IMR-90 (cell line): ENCODE results near the gene ACAD10. TPM values are rescaled to one million over a fixed set of nuclear protein-coding genes. Genes with fewer than 3 reads are reported as not detected.

Experiments used
- ATAC-seq: fragments of 200-7000 bp; cut with Tn5 transposase; 2 replicates; pipeline ENCODE4 v1.9.1; 2020; ENCODE audit warnings: low read depth, mild to moderate bottlenecking, moderate library complexity
- BruUV-seq: library from RNA; stranded (reverse); fragments of 400-500 nt; replicated peaks from 2 replicates; lab custom pipeline; 2021; lab: Mats Ljungman, UMichigan
- CTCF ChIA-PET: fragments of 300-600 bp; formaldehyde crosslinking; extraction: SDS; loops from one replicate; lab custom pipeline; 2021; ENCODE audit warnings: antibody characterized with exemption; lab: Yijun Ruan, JAX
- POLR2A ChIA-PET: fragments of 300-600 bp; sonication (Branson Sonifier 250); formaldehyde crosslinking; loops from one replicate; lab custom pipeline; 2022; ENCODE audit warnings: antibody characterized with exemption; ENCODE audit not compliant: unreplicated experiment; lab: Charles Lee
- DNase-seq: peaks from one replicate; pipeline ENCODE4 v3.0.0; 2013
- H2AFZ ChIP-seq: replicated peaks from 2 replicates; pipeline ENCODE3; 2013; ENCODE audit warnings: low read length, mild to moderate bottlenecking; ENCODE audit not compliant: poor library complexity
- H2AK5ac ChIP-seq: 2 replicates; pipeline ENCODE4 v1.6.1; 2013; ENCODE audit warnings: low read depth, low read length, inconsistent platforms
- H2AK9ac ChIP-seq: replicated peaks from 2 replicates; pipeline ENCODE3; 2013; ENCODE audit warnings: mild to moderate bottlenecking, low read depth, low read length, moderate library complexity; ENCODE audit not compliant: poor library complexity
- H2BK120ac ChIP-seq: 2 replicates; pipeline ENCODE4 v1.6.1; 2013; ENCODE audit warnings: low read depth, low read length, inconsistent platforms
- H2BK15ac ChIP-seq: 3 replicates; pipeline ENCODE4 v1.6.1; 2013; ENCODE audit warnings: low read depth, low read length, inconsistent platforms
- H2BK20ac ChIP-seq: 2 replicates; pipeline ENCODE4 v1.6.1; 2013; ENCODE audit warnings: low read depth, mild to moderate bottlenecking, inconsistent platforms, low read length, moderate library complexity
- H2BK5ac ChIP-seq: 2 replicates; pipeline ENCODE4 v1.6.1; 2013; ENCODE audit warnings: mild to moderate bottlenecking, low read depth, low read length, inconsistent platforms; ENCODE audit not compliant: poor library complexity, severe bottlenecking
- H3K14ac ChIP-seq: replicated peaks from 2 replicates; pipeline ENCODE4 v1.6.1; 2013; ENCODE audit warnings: low read depth, low read length, inconsistent platforms
- H3K18ac ChIP-seq: 2 replicates; pipeline ENCODE4 v1.6.1; 2013; ENCODE audit warnings: low read depth, low read length, control low read depth
- H3K23ac ChIP-seq: 2 replicates; pipeline ENCODE4 v1.6.1; 2013; ENCODE audit warnings: low read depth, low read length, inconsistent platforms
- H3K27ac ChIP-seq: 2 replicates; pipeline ENCODE4 v1.5.1; 2013; ENCODE audit warnings: mild to moderate bottlenecking, control low read depth, low read length; ENCODE audit not compliant: insufficient read depth
- H3K27me3 ChIP-seq: 2 replicates; pipeline ENCODE4 v1.6.1; 2013; ENCODE audit warnings: low read length; ENCODE audit not compliant: control insufficient read depth, insufficient read depth
- H3K36me3 ChIP-seq: 2 replicates; pipeline ENCODE4 v1.6.1; 2013; ENCODE audit warnings: low read length, mixed read lengths; ENCODE audit not compliant: control insufficient read depth, insufficient read depth
- H3K4ac ChIP-seq: 2 replicates; pipeline ENCODE4 v1.6.1; 2013; ENCODE audit warnings: low read depth, low read length, inconsistent platforms
- H3K4me1 ChIP-seq: 2 replicates; pipeline ENCODE4 v1.6.1; 2013; ENCODE audit warnings: low read length, mixed read lengths; ENCODE audit not compliant: control insufficient read depth, insufficient read depth
- H3K4me2 ChIP-seq: 2 replicates; pipeline ENCODE4 v1.6.1; 2013; ENCODE audit warnings: low read depth, mild to moderate bottlenecking, control low read depth, low read length, moderate library complexity
- H3K4me3 ChIP-seq: 2 replicates; pipeline ENCODE4 v1.5.1; 2013; ENCODE audit warnings: low read depth, mild to moderate bottlenecking, control low read depth, low read length, moderate library complexity; ENCODE audit not compliant: insufficient read depth
- H3K56ac ChIP-seq: 2 replicates; pipeline ENCODE4 v1.6.1; 2013; ENCODE audit warnings: low read length, inconsistent platforms; ENCODE audit not compliant: insufficient read depth; ENCODE audit errors: extremely low read depth
- H3K79me1 ChIP-seq, 2 experiments: 2 replicates each; pipeline ENCODE4 v1.6.1; 2013; ENCODE audit warnings: low read length in 2 of 2, inconsistent platforms in 1 of 2, low read depth in 1 of 2
- H3K9ac ChIP-seq: 2 replicates; pipeline ENCODE4 v1.6.1; 2013; ENCODE audit warnings: low read depth, low read length, control low read depth
- H3K9me1 ChIP-seq: 2 replicates; pipeline ENCODE4 v1.6.1; 2013; ENCODE audit warnings: low read length, inconsistent platforms; ENCODE audit not compliant: insufficient read depth
- H3K9me3 ChIP-seq: 2 replicates; pipeline ENCODE4 v1.6.1; 2013; ENCODE audit warnings: low read length; ENCODE audit not compliant: control insufficient read depth, insufficient read depth
- H4K20me1 ChIP-seq: 2 replicates; pipeline ENCODE4 v1.6.1; 2013; ENCODE audit warnings: low read length, inconsistent platforms; ENCODE audit not compliant: insufficient read depth
- H4K5ac ChIP-seq: 2 replicates; pipeline ENCODE4 v1.6.1; 2013; ENCODE audit warnings: mild to moderate bottlenecking, low read depth, low read length, control low read depth
- H4K8ac ChIP-seq, 2 experiments: 2 replicates each; pipeline ENCODE4 v1.6.1; 2013; ENCODE audit warnings: low read depth in 2 of 2, low read length in 2 of 2, control low read depth in 1 of 2, inconsistent platforms in 1 of 2
- H4K91ac ChIP-seq: 2 replicates; pipeline ENCODE4 v1.6.1; 2013; ENCODE audit warnings: low read depth, low read length, inconsistent platforms; ENCODE audit not compliant: insufficient read depth
- BHLHE40 ChIP-seq: fragments of 150-350 bp; IDR thresholded peaks from 2 replicates; pipeline ENCODE4 v1.6.1; 2016; ENCODE audit warnings: mild to moderate bottlenecking, low read depth, low read length
- CEBPB ChIP-seq: IDR thresholded peaks from 2 replicates; pipeline ENCODE4 v1.6.1; 2012; ENCODE audit warnings: low read depth, low read length, improper control_type of control experiment
- MAZ ChIP-seq: IDR thresholded peaks from 2 replicates; pipeline ENCODE4 v1.6.1; 2012; ENCODE audit warnings: low read depth, mild to moderate bottlenecking, low read length, improper control_type of control experiment, moderate library complexity, borderline replicate concordance
- POLR2A ChIP-seq: IDR thresholded peaks from 2 replicates; pipeline ENCODE4 v1.6.1; 2012; ENCODE audit warnings: mild to moderate bottlenecking, low read depth, low read length
- SMC3 ChIP-seq: fragments of 150-350 bp; IDR thresholded peaks from 2 replicates; pipeline ENCODE4 v1.6.1; 2016; ENCODE audit warnings: low read depth, mild to moderate bottlenecking, antibody characterized with exemption, low read length, moderate library complexity
- WGBS, 2 experiments: methylation state at CpG; one replicate each; pipeline versions ENCODE4 v1.1.5 to v1.1.7; 2013; ENCODE audit warnings: missing lambda C conversion rate in 2 of 2; ENCODE audit not compliant: insufficient read length in 1 of 2; ENCODE audit errors: extremely low coverage in 2 of 2; 5-methylcytosine and 5-hydroxymethylcytosine counted together
- dilution Hi-C: fragments of 300-500 bp; cut with HindIII; formaldehyde crosslinking; loops from one replicate; pipeline ENCODE4 v1.14.3; 2018; ENCODE audit warnings: low sequenced_read_pairs; ENCODE audit not compliant: unreplicated experiment
- in situ Hi-C: fragments of 300-500 bp; cut with MboI; formaldehyde crosslinking; loops from 3 replicates; pipeline ENCODE4 v1.14.3; 2019; ENCODE audit warnings: low sequenced_read_pairs, inconsistent platforms, mixed read lengths
- intact Hi-C: fragments of 100-400 bp; cut with micrococcal nuclease; formaldehyde crosslinking; loops from 2 replicates; pipeline ENCODE4 v1.10.0; 2022
- polyA plus RNA-seq, 3 experiments: library from polyadenylated mRNA; depleted of rRNA; stranded (reverse); fragments of >200 nt; gene quantifications; 2 replicates each; pipeline ENCODE4 v1.2.3, GENCODE V29; 2012; ENCODE audit warnings: low replicate concordance in 1 of 3
- total RNA-seq: library from RNA; depleted of rRNA; stranded (reverse); fragments of >200 nt; gene quantifications from 2 replicates; pipeline ENCODE4 v1.2.3, GENCODE V29; 2012
- TF ChIP-seq, protein P1 (sequence below): fragments of 150-350 bp; IDR thresholded peaks from 2 replicates; pipeline ENCODE4 v1.6.1; 2017; ENCODE audit warnings: mild to moderate bottlenecking, antibody characterized with exemption, low read length, low read depth
- TF ChIP-seq, protein P2 (sequence below): conservative IDR thresholded peaks from 2 replicates; pipeline ENCODE4 v1.5.1; 2012; ENCODE audit warnings: mild to moderate bottlenecking, low read depth, low read length, improper control_type of control experiment
- TF ChIP-seq, protein P3 (sequence below): fragments of 150-350 bp; IDR thresholded peaks from 2 replicates; pipeline ENCODE4 v1.6.1; 2016; ENCODE audit warnings: low read depth, mild to moderate bottlenecking, low read length, moderate library complexity, borderline replicate concordance

ACAD10 gene
- total and polyA plus RNA-seq, 2 of the 4 experiments (the other 2 are of a cell fraction): 12.4 to 21.0 TPM

DNA sequence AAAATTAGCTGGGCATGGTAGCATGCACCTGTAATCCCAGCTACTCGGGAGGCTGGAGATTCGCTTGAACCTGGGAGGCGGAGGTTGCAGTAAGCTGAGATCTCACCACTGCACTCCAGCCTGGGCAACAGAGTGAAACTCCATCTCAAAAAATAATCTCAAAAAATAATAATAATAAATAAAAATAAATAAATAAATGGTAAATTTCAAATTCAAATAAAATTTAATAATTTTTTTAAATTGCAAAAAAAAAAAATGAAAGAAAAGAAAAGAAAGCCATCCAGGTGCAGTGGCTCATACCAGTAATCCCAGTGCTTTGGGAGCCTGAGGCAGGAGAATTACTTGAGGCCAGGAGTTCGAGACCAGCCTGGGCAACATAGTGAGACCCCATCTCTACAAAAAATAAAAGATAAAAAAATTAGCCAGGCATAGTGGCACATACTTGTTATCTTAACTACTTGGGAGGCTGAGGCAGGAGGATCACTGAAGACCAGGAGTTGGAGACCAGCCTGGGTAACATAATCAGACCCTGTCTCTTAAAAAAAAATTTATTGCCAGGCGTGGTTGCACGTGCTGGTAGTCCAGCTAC lies 117.3 kb downstream of the ACAD10 start:
- 100% methylated on average over 2 of the region's 6 CpGs; no CpG with 5 or more reads in 1 of the 2 experiments for WGBS, 2 experiments
- H2BK20ac ChIP-seq: no peak overlapping the region
- no peak overlapping the region for H4K8ac ChIP-seq
- no peak overlapping the region for H2BK5ac ChIP-seq
- no peak overlapping the region for H3K18ac ChIP-seq
- ChIA-PET POLR2A (no interaction called here), CTCF (no interaction called here)
- no peak overlapping the region for H3K9ac ChIP-seq
- no peak overlapping the region for H3K4me3 ChIP-seq
- no peak overlapping the region for H3K27ac ChIP-seq
- H3K4me1 ChIP-seq: no peaks in the 10 kb centered on the region
- ATAC-seq (no peak), DNase-seq (no peak)
- no TSS peak for BruUV-seq
- H4K5ac ChIP-seq: no peak overlapping the region
- no peak overlapping the region for H3K4me2 ChIP-seq
- H4K91ac ChIP-seq: no peak overlapping the region
- no peak overlapping the region for H2AK5ac ChIP-seq
- H3K79me1 ChIP-seq: no peaks in the 10 kb centered on the region
- no peaks in the 10 kb centered on the region for H4K20me1 ChIP-seq
- H3K27me3 ChIP-seq: no peaks in the 10 kb centered on the region
- intact Hi-C loops: no loop called here
- H2AK9ac ChIP-seq: no peak overlapping the region
- H3K4ac ChIP-seq: no peak overlapping the region
- dilution Hi-C loops: no loop called here
- no peaks in the 10 kb centered on the region; the same call in 1 of the 2 replicates for H3K9me1 ChIP-seq
- no peak overlapping the region for H2BK120ac ChIP-seq
- no peaks in the 10 kb centered on the region for H3K9me3 ChIP-seq
- H3K14ac ChIP-seq: no peak overlapping the region
- H3K56ac ChIP-seq: no peak overlapping the region
- peaks cover 47% of the 10 kb centered on the region for H3K36me3 ChIP-seq
- no peak overlapping the region for H2AFZ ChIP-seq
- no peak overlapping the region for H2BK15ac ChIP-seq
- TF ChIP-seq BHLHE40 (no peak), POLR2A (no peak), CEBPB (no peak), MAZ (no peak), SMC3 (no peak)
- TF ChIP-seq, protein P1, sequence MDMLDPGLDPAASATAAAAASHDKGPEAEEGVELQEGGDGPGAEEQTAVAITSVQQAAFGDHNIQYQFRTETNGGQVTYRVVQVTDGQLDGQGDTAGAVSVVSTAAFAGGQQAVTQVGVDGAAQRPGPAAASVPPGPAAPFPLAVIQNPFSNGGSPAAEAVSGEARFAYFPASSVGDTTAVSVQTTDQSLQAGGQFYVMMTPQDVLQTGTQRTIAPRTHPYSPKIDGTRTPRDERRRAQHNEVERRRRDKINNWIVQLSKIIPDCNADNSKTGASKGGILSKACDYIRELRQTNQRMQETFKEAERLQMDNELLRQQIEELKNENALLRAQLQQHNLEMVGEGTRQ: no peak
- TF ChIP-seq, protein P2, sequence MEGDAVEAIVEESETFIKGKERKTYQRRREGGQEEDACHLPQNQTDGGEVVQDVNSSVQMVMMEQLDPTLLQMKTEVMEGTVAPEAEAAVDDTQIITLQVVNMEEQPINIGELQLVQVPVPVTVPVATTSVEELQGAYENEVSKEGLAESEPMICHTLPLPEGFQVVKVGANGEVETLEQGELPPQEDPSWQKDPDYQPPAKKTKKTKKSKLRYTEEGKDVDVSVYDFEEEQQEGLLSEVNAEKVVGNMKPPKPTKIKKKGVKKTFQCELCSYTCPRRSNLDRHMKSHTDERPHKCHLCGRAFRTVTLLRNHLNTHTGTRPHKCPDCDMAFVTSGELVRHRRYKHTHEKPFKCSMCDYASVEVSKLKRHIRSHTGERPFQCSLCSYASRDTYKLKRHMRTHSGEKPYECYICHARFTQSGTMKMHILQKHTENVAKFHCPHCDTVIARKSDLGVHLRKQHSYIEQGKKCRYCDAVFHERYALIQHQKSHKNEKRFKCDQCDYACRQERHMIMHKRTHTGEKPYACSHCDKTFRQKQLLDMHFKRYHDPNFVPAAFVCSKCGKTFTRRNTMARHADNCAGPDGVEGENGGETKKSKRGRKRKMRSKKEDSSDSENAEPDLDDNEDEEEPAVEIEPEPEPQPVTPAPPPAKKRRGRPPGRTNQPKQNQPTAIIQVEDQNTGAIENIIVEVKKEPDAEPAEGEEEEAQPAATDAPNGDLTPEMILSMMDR: no peak
- TF ChIP-seq, protein P3, sequence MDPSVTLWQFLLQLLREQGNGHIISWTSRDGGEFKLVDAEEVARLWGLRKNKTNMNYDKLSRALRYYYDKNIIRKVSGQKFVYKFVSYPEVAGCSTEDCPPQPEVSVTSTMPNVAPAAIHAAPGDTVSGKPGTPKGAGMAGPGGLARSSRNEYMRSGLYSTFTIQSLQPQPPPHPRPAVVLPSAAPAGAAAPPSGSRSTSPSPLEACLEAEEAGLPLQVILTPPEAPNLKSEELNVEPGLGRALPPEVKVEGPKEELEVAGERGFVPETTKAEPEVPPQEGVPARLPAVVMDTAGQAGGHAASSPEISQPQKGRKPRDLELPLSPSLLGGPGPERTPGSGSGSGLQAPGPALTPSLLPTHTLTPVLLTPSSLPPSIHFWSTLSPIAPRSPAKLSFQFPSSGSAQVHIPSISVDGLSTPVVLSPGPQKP: no peak
- no peak overlapping the region for H3K23ac ChIP-seq
- in situ Hi-C loops: no loop called here
